IMR-90 (cell line): ENCODE data around the gene SH2D7. TPM values are rescaled to one million over a fixed set of nuclear protein-coding genes. Genes with fewer than 3 reads are reported as not detected.

Experiments used
- ATAC-seq: fragments of 200-7000 bp; cut with Tn5 transposase; 2 replicates; pipeline ENCODE4 v1.9.1; 2020; ENCODE audit warnings: low read depth, mild to moderate bottlenecking, moderate library complexity
- BruUV-seq: library from RNA; stranded (reverse); fragments of 400-500 nt; replicated peaks from 2 replicates; lab custom pipeline; 2021; lab: Mats Ljungman, UMichigan
- CTCF ChIA-PET: fragments of 300-600 bp; formaldehyde crosslinking; extraction: SDS; loops from one replicate; lab custom pipeline; 2021; ENCODE audit warnings: antibody characterized with exemption; lab: Yijun Ruan, JAX
- POLR2A ChIA-PET: fragments of 300-600 bp; sonication (Branson Sonifier 250); formaldehyde crosslinking; loops from one replicate; lab custom pipeline; 2022; ENCODE audit warnings: antibody characterized with exemption; ENCODE audit not compliant: unreplicated experiment; lab: Charles Lee
- DNase-seq: peaks from one replicate; pipeline ENCODE4 v3.0.0; 2013
- H2AFZ ChIP-seq: replicated peaks from 2 replicates; pipeline ENCODE3; 2013; ENCODE audit warnings: low read length, mild to moderate bottlenecking; ENCODE audit not compliant: poor library complexity
- H2AK5ac ChIP-seq: 2 replicates; pipeline ENCODE4 v1.6.1; 2013; ENCODE audit warnings: low read depth, low read length, inconsistent platforms
- H2AK9ac ChIP-seq: replicated peaks from 2 replicates; pipeline ENCODE3; 2013; ENCODE audit warnings: mild to moderate bottlenecking, low read depth, low read length, moderate library complexity; ENCODE audit not compliant: poor library complexity
- H2BK120ac ChIP-seq: 2 replicates; pipeline ENCODE4 v1.6.1; 2013; ENCODE audit warnings: low read depth, low read length, inconsistent platforms
- H2BK15ac ChIP-seq: 3 replicates; pipeline ENCODE4 v1.6.1; 2013; ENCODE audit warnings: low read depth, low read length, inconsistent platforms
- H2BK20ac ChIP-seq: 2 replicates; pipeline ENCODE4 v1.6.1; 2013; ENCODE audit warnings: low read depth, mild to moderate bottlenecking, inconsistent platforms, low read length, moderate library complexity
- H2BK5ac ChIP-seq: 2 replicates; pipeline ENCODE4 v1.6.1; 2013; ENCODE audit warnings: mild to moderate bottlenecking, low read depth, low read length, inconsistent platforms; ENCODE audit not compliant: poor library complexity, severe bottlenecking
- H3K14ac ChIP-seq: replicated peaks from 2 replicates; pipeline ENCODE4 v1.6.1; 2013; ENCODE audit warnings: low read depth, low read length, inconsistent platforms
- H3K18ac ChIP-seq: 2 replicates; pipeline ENCODE4 v1.6.1; 2013; ENCODE audit warnings: low read depth, low read length, control low read depth
- H3K23ac ChIP-seq: 2 replicates; pipeline ENCODE4 v1.6.1; 2013; ENCODE audit warnings: low read depth, low read length, inconsistent platforms
- H3K27ac ChIP-seq: 2 replicates; pipeline ENCODE4 v1.5.1; 2013; ENCODE audit warnings: mild to moderate bottlenecking, control low read depth, low read length; ENCODE audit not compliant: insufficient read depth
- H3K27me3 ChIP-seq: 2 replicates; pipeline ENCODE4 v1.6.1; 2013; ENCODE audit warnings: low read length; ENCODE audit not compliant: control insufficient read depth, insufficient read depth
- H3K36me3 ChIP-seq: 2 replicates; pipeline ENCODE4 v1.6.1; 2013; ENCODE audit warnings: low read length, mixed read lengths; ENCODE audit not compliant: control insufficient read depth, insufficient read depth
- H3K4ac ChIP-seq: 2 replicates; pipeline ENCODE4 v1.6.1; 2013; ENCODE audit warnings: low read depth, low read length, inconsistent platforms
- H3K4me1 ChIP-seq: 2 replicates; pipeline ENCODE4 v1.6.1; 2013; ENCODE audit warnings: low read length, mixed read lengths; ENCODE audit not compliant: control insufficient read depth, insufficient read depth
- H3K4me2 ChIP-seq: 2 replicates; pipeline ENCODE4 v1.6.1; 2013; ENCODE audit warnings: low read depth, mild to moderate bottlenecking, control low read depth, low read length, moderate library complexity
- H3K4me3 ChIP-seq: 2 replicates; pipeline ENCODE4 v1.5.1; 2013; ENCODE audit warnings: low read depth, mild to moderate bottlenecking, control low read depth, low read length, moderate library complexity; ENCODE audit not compliant: insufficient read depth
- H3K56ac ChIP-seq: 2 replicates; pipeline ENCODE4 v1.6.1; 2013; ENCODE audit warnings: low read length, inconsistent platforms; ENCODE audit not compliant: insufficient read depth; ENCODE audit errors: extremely low read depth
- H3K79me1 ChIP-seq, 2 experiments: 2 replicates each; pipeline ENCODE4 v1.6.1; 2013; ENCODE audit warnings: low read length in 2 of 2, inconsistent platforms in 1 of 2, low read depth in 1 of 2
- H3K9ac ChIP-seq: 2 replicates; pipeline ENCODE4 v1.6.1; 2013; ENCODE audit warnings: low read depth, low read length, control low read depth
- H3K9me1 ChIP-seq: 2 replicates; pipeline ENCODE4 v1.6.1; 2013; ENCODE audit warnings: low read length, inconsistent platforms; ENCODE audit not compliant: insufficient read depth
- H3K9me3 ChIP-seq: 2 replicates; pipeline ENCODE4 v1.6.1; 2013; ENCODE audit warnings: low read length; ENCODE audit not compliant: control insufficient read depth, insufficient read depth
- H4K20me1 ChIP-seq: 2 replicates; pipeline ENCODE4 v1.6.1; 2013; ENCODE audit warnings: low read length, inconsistent platforms; ENCODE audit not compliant: insufficient read depth
- H4K5ac ChIP-seq: 2 replicates; pipeline ENCODE4 v1.6.1; 2013; ENCODE audit warnings: mild to moderate bottlenecking, low read depth, low read length, control low read depth
- H4K8ac ChIP-seq, 2 experiments: 2 replicates each; pipeline ENCODE4 v1.6.1; 2013; ENCODE audit warnings: low read depth in 2 of 2, low read length in 2 of 2, control low read depth in 1 of 2, inconsistent platforms in 1 of 2
- H4K91ac ChIP-seq: 2 replicates; pipeline ENCODE4 v1.6.1; 2013; ENCODE audit warnings: low read depth, low read length, inconsistent platforms; ENCODE audit not compliant: insufficient read depth
- BHLHE40 ChIP-seq: fragments of 150-350 bp; IDR thresholded peaks from 2 replicates; pipeline ENCODE4 v1.6.1; 2016; ENCODE audit warnings: mild to moderate bottlenecking, low read depth, low read length
- MAFK ChIP-seq: IDR thresholded peaks from 2 replicates; pipeline ENCODE4 v1.6.1; 2012; ENCODE audit warnings: low read depth, low read length, improper control_type of control experiment
- MAZ ChIP-seq: IDR thresholded peaks from 2 replicates; pipeline ENCODE4 v1.6.1; 2012; ENCODE audit warnings: low read depth, mild to moderate bottlenecking, low read length, improper control_type of control experiment, moderate library complexity, borderline replicate concordance
- POLR2A ChIP-seq: IDR thresholded peaks from 2 replicates; pipeline ENCODE4 v1.6.1; 2012; ENCODE audit warnings: mild to moderate bottlenecking, low read depth, low read length
- RAD21 ChIP-seq: IDR thresholded peaks from 2 replicates; pipeline ENCODE4 v1.6.1; 2012; ENCODE audit warnings: low read length, improper control_type of control experiment
- RFX5 ChIP-seq: IDR thresholded peaks from 2 replicates; pipeline ENCODE4 v1.8.0; 2012; ENCODE audit warnings: low read depth, mild to moderate bottlenecking, low read length, moderate library complexity
- SMC3 ChIP-seq: fragments of 150-350 bp; IDR thresholded peaks from 2 replicates; pipeline ENCODE4 v1.6.1; 2016; ENCODE audit warnings: low read depth, mild to moderate bottlenecking, antibody characterized with exemption, low read length, moderate library complexity
- WGBS, 2 experiments: methylation state at CpG; one replicate each; pipeline versions ENCODE4 v1.1.5 to v1.1.7; 2013; ENCODE audit warnings: missing lambda C conversion rate in 2 of 2; ENCODE audit not compliant: insufficient read length in 1 of 2; ENCODE audit errors: extremely low coverage in 2 of 2; 5-methylcytosine and 5-hydroxymethylcytosine counted together
- dilution Hi-C: fragments of 300-500 bp; cut with HindIII; formaldehyde crosslinking; loops from one replicate; pipeline ENCODE4 v1.14.3; 2018; ENCODE audit warnings: low sequenced_read_pairs; ENCODE audit not compliant: unreplicated experiment
- in situ Hi-C: fragments of 300-500 bp; cut with MboI; formaldehyde crosslinking; loops from 3 replicates; pipeline ENCODE4 v1.14.3; 2019; ENCODE audit warnings: low sequenced_read_pairs, inconsistent platforms, mixed read lengths
- intact Hi-C: fragments of 100-400 bp; cut with micrococcal nuclease; formaldehyde crosslinking; loops from 2 replicates; pipeline ENCODE4 v1.10.0; 2022
- polyA plus RNA-seq, 3 experiments: library from polyadenylated mRNA; depleted of rRNA; stranded (reverse); fragments of >200 nt; gene quantifications; 2 replicates each; pipeline ENCODE4 v1.2.3, GENCODE V29; 2012; ENCODE audit warnings: low replicate concordance in 1 of 3
- total RNA-seq: library from RNA; depleted of rRNA; stranded (reverse); fragments of >200 nt; gene quantifications from 2 replicates; pipeline ENCODE4 v1.2.3, GENCODE V29; 2012

Gene SH2D7
- total and polyA plus RNA-seq, 2 of the 4 experiments (the other 2 are of a cell fraction) = not detected

- Histone ChIP-seq H3K23ac (peak overlapping the region; percentile 65), H2BK120ac (peak overlapping the region; percentile 51; the same call in 1 of the 2 replicates), H2BK5ac (peak overlapping the region; percentile 74), H3K4me1 (peaks cover 54% of the 10 kb centered on the region), H2AK9ac (peak overlapping the region; percentile 66), H3K14ac (peak overlapping the region; percentile 60; the same call in 1 of the 2 replicates), H3K27me3 (no peaks in the 10 kb centered on the region), H3K4me2 (peak overlapping the region; percentile 21; the same call in 1 of the 2 replicates), H3K56ac (no peak overlapping the region), H4K91ac (peak overlapping the region; percentile 16; the same call in 1 of the 2 replicates), H3K9ac (no peak overlapping the region), H3K9me1 (peaks cover 49% of the 10 kb centered on the region), H3K4ac (peak overlapping the region; percentile 70; the same call in 1 of the 2 replicates), H4K20me1 (peaks cover 61% of the 10 kb centered on the region), H2BK15ac (peak overlapping the region; percentile 67; the same call in 1 of the 3 replicates), H2BK20ac (0 out of 2 replicates have a peak overlapping the region, but pooled peaks have one; percentile 27), H2AFZ (no peak overlapping the region), H3K27ac (peak overlapping the region; percentile 18; the same call in 1 of the 2 replicates), H3K9me3 (no peaks in the 10 kb centered on the region), H3K36me3 (peaks cover 2% of the 10 kb centered on the region), H4K5ac (peak overlapping the region; percentile 63), H2AK5ac (peak overlapping the region; percentile 82; the same call in 1 of the 2 replicates), H4K8ac (peak overlapping the region in 1 of 2 experiments; percentile 54; a peak in 2 of 4 replicates), H3K79me1 (peaks cover 36 to 83% of the 10 kb centered on the region in 2 experiments), H3K4me3 (no peak overlapping the region), H3K18ac (peak overlapping the region; percentile 47)
- no TSS peak for BruUV-seq
- DNase-seq (no peak), ATAC-seq (no peak)
- TF ChIP-seq RAD21 (no peak), SMC3 (no peak), BHLHE40 (no peak), POLR2A (no peak), RFX5 (no peak), MAZ (no peak), MAFK (no peak)
- CTCF ChIA-PET = no interaction called here
- dilution Hi-C loops (no loop called here), intact Hi-C loops (loop anchor here (5.0 kb wide), 1 partner anchor 62 kb away; no protein-coding TSS in a partner anchor), in situ Hi-C loops (no loop called here)
- POLR2A ChIA-PET = no interaction called here
- WGBS, 2 experiments = no CpG with 5 or more reads among the region's 5 CpGs
Observed at GRCh38 chr15:78069462-78070029, 22.8 kb upstream of the SH2D7 start.
